HEK293T (cell line): Measurements from ENCODE around the gene NDE1.

Experiments used
- ARNT ChIP-seq: fragments of 450-650 bp; IDR thresholded peaks from 2 replicates; pipeline ENCODE4 v1.6.1; 2017; ENCODE audit warnings: mild to moderate bottlenecking
- BHLHE40 ChIP-seq: fragments of 450-650 bp; IDR thresholded peaks from 2 replicates; pipeline ENCODE4 v1.6.1; 2016; ENCODE audit warnings: mild to moderate bottlenecking, moderate library complexity, borderline replicate concordance
- CTBP1 ChIP-seq: fragments of 450-650 bp; IDR thresholded peaks from 2 replicates; pipeline ENCODE4 v1.6.1; 2016; ENCODE audit warnings: borderline replicate concordance
- ELF4 ChIP-seq: fragments of 450-650 bp; IDR thresholded peaks from 2 replicates; pipeline ENCODE4 v1.6.1; 2017; ENCODE audit warnings: antibody characterized with exemption
- FOXK2 ChIP-seq: fragments of 450-650 bp; IDR thresholded peaks from 2 replicates; pipeline ENCODE4 v1.6.1; 2016; ENCODE audit warnings: mild to moderate bottlenecking
- FOXM1 ChIP-seq: fragments of 450-650 bp; IDR thresholded peaks from 2 replicates; pipeline ENCODE4 v1.6.1; 2017; ENCODE audit warnings: mild to moderate bottlenecking, borderline replicate concordance
- L3MBTL2 ChIP-seq: fragments of 450-650 bp; conservative IDR thresholded peaks from 2 replicates; pipeline ENCODE4 v1.6.1; 2016; ENCODE audit warnings: mild to moderate bottlenecking
- LEF1 ChIP-seq: fragments of 450-650 bp; IDR thresholded peaks from 2 replicates; pipeline ENCODE4 v1.6.1; 2017; ENCODE audit warnings: mild to moderate bottlenecking, borderline replicate concordance
- NFRKB ChIP-seq: fragments of 450-650 bp; IDR thresholded peaks from 2 replicates; pipeline ENCODE4 v1.6.1; 2016; ENCODE audit warnings: mild to moderate bottlenecking, moderate library complexity
- SP1 ChIP-seq: fragments of 450-650 bp; IDR thresholded peaks from 2 replicates; pipeline ENCODE4 v1.6.1; 2017
- SUZ12 ChIP-seq: fragments of 450-650 bp; IDR thresholded peaks from 2 replicates; pipeline ENCODE4 v1.6.1; 2016; ENCODE audit warnings: mild to moderate bottlenecking
- TARDBP ChIP-seq: fragments of 450-650 bp; IDR thresholded peaks from 2 replicates; pipeline ENCODE4 v1.6.1; 2016
- ZNF384 ChIP-seq: fragments of 450-650 bp; IDR thresholded peaks from 2 replicates; pipeline ENCODE4 v1.6.1; 2016
- TF ChIP-seq, protein P1 (sequence below): fragments of 450-650 bp; IDR thresholded peaks from 2 replicates; pipeline ENCODE4 v1.6.1; 2016

DNA sequence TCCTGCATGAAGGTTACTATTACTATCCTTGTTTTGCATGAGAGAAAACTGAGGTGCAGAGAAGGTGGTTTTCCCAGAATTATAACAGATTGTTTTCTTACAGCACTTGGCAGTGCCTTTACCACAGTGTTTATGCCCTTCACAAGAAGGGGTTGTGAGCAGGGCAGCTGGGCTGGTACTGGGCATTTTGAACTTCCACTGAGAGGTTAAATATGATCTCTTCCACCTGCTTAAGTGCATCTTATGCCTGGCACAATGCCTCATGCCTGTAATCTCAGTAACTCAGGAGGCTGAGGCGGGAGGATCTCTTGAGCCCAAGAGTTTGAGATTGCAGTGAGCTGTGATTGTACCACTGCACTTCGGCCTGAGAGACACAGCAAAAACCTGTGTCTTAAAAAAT lies 36.2 kb downstream of the NDE1 start:
- no peak for TF ChIP-seq NFRKB
- TF ChIP-seq ELF4 = no peak
- no peak for TF ChIP-seq ZNF384
- TF ChIP-seq FOXM1 = no peak
- TF ChIP-seq SUZ12 = no peak
- TF ChIP-seq SP1 = no peak
- no peak for TF ChIP-seq BHLHE40
- TF ChIP-seq, protein P1, sequence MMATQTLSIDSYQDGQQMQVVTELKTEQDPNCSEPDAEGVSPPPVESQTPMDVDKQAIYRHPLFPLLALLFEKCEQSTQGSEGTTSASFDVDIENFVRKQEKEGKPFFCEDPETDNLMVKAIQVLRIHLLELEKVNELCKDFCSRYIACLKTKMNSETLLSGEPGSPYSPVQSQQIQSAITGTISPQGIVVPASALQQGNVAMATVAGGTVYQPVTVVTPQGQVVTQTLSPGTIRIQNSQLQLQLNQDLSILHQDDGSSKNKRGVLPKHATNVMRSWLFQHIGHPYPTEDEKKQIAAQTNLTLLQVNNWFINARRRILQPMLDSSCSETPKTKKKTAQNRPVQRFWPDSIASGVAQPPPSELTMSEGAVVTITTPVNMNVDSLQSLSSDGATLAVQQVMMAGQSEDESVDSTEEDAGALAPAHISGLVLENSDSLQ = no peak
- no peak for TF ChIP-seq LEF1
- no peak for TF ChIP-seq CTBP1
- no peak for TF ChIP-seq TARDBP
- TF ChIP-seq FOXK2 = no peak
- no peak for TF ChIP-seq ARNT
- TF ChIP-seq L3MBTL2 = no peak
